Mononuclear cell (primary cell): Measurements from ENCODE around the gene ATP2B3. TPM values are rescaled to one million over a fixed set of nuclear protein-coding genes. Genes with fewer than 3 reads are reported as not detected.

Experiments used
- H3K27me3 ChIP-seq: 2 replicates; pipeline ENCODE4 v1.6.0; 2011; ENCODE audit warnings: low read length, control low read depth; ENCODE audit not compliant: insufficient read depth
- H3K4me1 ChIP-seq: 2 replicates; pipeline ENCODE4 v1.5.1; 2011; ENCODE audit warnings: mild to moderate bottlenecking, low read length, control low read depth; ENCODE audit not compliant: insufficient read depth
- H3K4me3 ChIP-seq: 2 replicates; pipeline ENCODE4 v1.5.1; 2011; ENCODE audit warnings: mild to moderate bottlenecking, low read length, moderate library complexity
- H3K9me3 ChIP-seq: 2 replicates; pipeline ENCODE4 v1.5.1; 2011; ENCODE audit warnings: low read depth, mild to moderate bottlenecking, control low read depth, low read length
- total RNA-seq: library from RNA; depleted of rRNA; stranded (reverse); fragments of >200 nt; gene quantifications from one replicate; pipeline ENCODE4 v1.2.3, GENCODE V29; 2012

Gene ATP2B3
- total RNA-seq, 1 donor: not detected

DNA sequence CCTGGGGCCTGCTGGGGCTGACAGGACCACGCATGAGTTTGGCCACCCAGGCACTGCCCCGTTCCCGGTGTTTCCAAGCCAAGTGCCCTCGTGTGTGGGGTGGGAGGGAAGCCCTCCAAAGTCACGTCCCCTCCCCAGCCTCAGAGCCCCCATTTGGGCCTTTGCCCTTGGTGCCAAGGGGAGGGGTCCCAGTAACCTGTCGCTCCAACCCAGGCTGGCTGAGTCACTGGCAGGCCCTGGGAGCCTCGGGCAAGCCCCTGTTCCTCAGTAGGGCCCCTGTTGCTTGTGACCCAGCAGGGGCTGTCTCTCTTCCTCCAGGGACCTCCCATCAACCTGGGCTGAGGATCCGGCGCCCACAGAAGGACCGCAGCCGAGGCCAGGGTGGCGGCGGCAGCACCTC, 36.4 kb upstream of the ATP2B3 start:
- no peaks in the 10 kb centered on the region for H3K9me3 ChIP-seq
- no peaks in the 10 kb centered on the region for H3K27me3 ChIP-seq
- H3K4me1 ChIP-seq: no peaks in the 10 kb centered on the region
- no peak overlapping the region for H3K4me3 ChIP-seq

GRCh38 chrX:153482376-153483015, 34.9 kb upstream of the ATP2B3 start:
- Histone ChIP-seq H3K9me3 (no peaks in the 10 kb centered on the region), H3K27me3 (no peaks in the 10 kb centered on the region), H3K4me3 (no peak overlapping the region), H3K4me1 (no peaks in the 10 kb centered on the region)

GRCh38 chrX:153485396-153486080, 31.9 kb upstream of the ATP2B3 start:
- Histone ChIP-seq H3K27me3 (no peaks in the 10 kb centered on the region), H3K4me3 (no peak overlapping the region), H3K9me3 (no peaks in the 10 kb centered on the region), H3K4me1 (no peaks in the 10 kb centered on the region)

DNA sequence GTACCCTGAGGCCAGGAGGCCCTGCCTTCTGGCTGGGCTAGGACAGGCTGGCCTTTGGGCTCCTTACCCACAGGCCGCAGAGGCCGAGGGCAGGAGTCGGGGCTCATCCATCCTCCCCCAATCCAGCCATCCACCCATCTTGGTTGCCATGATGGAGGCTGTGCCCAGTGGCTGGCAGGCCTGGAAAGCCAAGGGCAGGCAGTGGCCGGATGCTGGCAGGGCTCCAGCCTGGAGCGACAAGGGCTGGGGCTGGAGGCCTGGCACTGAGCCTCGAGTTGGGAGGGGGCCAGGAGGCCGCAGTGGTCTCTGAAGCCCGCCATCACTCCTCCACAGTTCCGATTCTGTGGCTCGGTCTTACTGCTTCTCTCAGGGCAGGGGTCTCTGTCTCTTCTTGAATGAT, 31.3 kb upstream of the ATP2B3 start:
- no peaks in the 10 kb centered on the region for H3K4me1 ChIP-seq
- H3K9me3 ChIP-seq: no peaks in the 10 kb centered on the region
- no peak overlapping the region for H3K4me3 ChIP-seq
- no peaks in the 10 kb centered on the region for H3K27me3 ChIP-seq

- no peaks in the 10 kb centered on the region for H3K4me1 ChIP-seq
- H3K9me3 ChIP-seq: no peaks in the 10 kb centered on the region
- H3K4me3 ChIP-seq: no peak overlapping the region
- H3K27me3 ChIP-seq: no peaks in the 10 kb centered on the region
These were observed 29.8 kb upstream of the ATP2B3 start for GRCh38 chrX:153487590-153488071.

DNA sequence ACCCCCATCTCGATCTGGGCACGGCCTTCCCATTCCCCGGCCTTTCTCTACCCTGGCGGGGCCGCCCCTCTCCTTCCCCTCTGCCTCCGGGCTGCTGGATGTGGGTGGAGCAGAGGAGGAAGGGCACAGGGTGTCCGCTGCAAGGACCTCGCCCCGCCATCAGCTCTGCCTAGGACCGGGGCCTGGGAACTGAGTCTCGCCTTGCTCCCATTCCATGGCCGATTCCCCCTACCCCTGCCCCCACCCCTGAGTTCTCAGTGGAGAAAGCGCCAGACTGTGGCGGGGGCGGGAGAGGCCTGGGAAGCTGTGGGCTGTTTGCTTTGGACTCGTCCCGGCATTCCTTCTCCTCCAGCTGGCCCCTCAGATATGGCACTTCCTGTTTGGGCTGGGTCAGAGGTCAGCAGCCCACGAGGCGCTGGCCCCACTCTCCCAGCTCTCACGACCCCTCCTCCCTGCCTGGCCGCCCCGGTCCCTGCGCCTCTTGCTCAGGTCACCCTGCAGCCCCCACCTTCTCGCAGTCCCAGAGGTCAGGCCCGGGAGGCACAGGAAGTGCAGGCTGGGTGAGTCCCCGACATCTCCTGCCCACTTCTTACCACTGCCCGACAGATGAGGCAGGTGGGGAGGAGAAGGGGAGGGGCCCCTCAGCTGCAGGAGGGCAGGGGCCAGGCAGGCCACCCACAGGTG, 29.1 kb upstream of the ATP2B3 start:
- H3K9me3 ChIP-seq: no peaks in the 10 kb centered on the region
- no peak overlapping the region for H3K4me3 ChIP-seq
- H3K27me3 ChIP-seq: no peaks in the 10 kb centered on the region
- no peaks in the 10 kb centered on the region for H3K4me1 ChIP-seq

- Histone ChIP-seq H3K4me1 (no peaks in the 10 kb centered on the region), H3K27me3 (no peaks in the 10 kb centered on the region), H3K9me3 (no peaks in the 10 kb centered on the region), H3K4me3 (no peak overlapping the region)
These were observed 27.1 kb upstream of the ATP2B3 start for GRCh38 chrX:153490217-153490930.

GRCh38 chrX:153491351-153491914, 26.0 kb upstream of the ATP2B3 start:
- H3K4me1 ChIP-seq: no peaks in the 10 kb centered on the region
- H3K27me3 ChIP-seq: no peaks in the 10 kb centered on the region
- no peaks in the 10 kb centered on the region for H3K9me3 ChIP-seq
- no peak overlapping the region for H3K4me3 ChIP-seq

DNA sequence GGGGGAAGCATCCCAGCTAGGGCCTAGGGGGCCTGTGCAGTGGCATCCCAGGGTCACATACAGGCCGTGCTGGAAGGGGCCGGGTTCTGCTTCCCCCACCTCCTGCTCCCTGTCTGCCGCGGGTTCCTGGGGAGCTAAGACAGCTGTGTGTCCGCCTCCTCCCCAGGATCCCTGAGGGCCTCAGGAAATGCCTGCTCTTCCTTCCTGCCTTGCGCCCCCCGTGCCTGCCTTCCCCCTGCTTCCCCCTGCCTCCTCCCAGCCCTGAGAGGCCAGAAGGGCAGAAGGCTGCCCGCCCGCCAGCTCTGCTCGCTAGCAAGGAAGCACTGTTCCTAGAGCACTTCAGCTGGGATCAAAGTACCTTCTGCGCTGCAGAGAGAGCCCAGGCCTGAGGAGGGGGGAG, 25.5 kb upstream of the ATP2B3 start:
- H3K27me3 ChIP-seq: no peaks in the 10 kb centered on the region
- no peaks in the 10 kb centered on the region for H3K9me3 ChIP-seq
- no peaks in the 10 kb centered on the region for H3K4me1 ChIP-seq
- H3K4me3 ChIP-seq: no peak overlapping the region

GRCh38 chrX:153492543-153492942, 24.9 kb upstream of the ATP2B3 start:
- H3K4me3 ChIP-seq: no peak overlapping the region
- H3K9me3 ChIP-seq: no peaks in the 10 kb centered on the region
- H3K27me3 ChIP-seq: no peaks in the 10 kb centered on the region
- no peaks in the 10 kb centered on the region for H3K4me1 ChIP-seq

DNA sequence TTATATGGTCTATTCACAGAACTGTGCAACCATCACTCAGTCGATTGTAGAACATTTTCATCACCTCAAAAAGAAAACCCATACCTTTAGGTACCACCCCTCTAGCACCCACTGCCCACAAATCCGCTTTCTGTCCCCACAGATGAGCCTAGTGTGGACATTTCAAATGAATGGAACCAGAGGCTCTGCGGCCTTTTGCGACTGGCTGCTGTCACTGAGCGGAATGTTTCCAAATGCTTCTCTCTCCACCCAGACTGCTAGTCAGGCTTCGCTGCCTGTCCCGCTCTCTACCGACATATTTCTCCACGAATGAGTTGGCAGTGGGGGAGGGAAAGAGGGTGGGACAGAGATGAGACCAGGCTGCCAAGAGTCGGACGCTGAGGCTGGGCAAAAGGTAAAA, 24.4 kb upstream of the ATP2B3 start:
- H3K4me3 ChIP-seq: no peak overlapping the region
- no peaks in the 10 kb centered on the region for H3K4me1 ChIP-seq
- no peaks in the 10 kb centered on the region for H3K27me3 ChIP-seq
- H3K9me3 ChIP-seq: no peaks in the 10 kb centered on the region

DNA sequence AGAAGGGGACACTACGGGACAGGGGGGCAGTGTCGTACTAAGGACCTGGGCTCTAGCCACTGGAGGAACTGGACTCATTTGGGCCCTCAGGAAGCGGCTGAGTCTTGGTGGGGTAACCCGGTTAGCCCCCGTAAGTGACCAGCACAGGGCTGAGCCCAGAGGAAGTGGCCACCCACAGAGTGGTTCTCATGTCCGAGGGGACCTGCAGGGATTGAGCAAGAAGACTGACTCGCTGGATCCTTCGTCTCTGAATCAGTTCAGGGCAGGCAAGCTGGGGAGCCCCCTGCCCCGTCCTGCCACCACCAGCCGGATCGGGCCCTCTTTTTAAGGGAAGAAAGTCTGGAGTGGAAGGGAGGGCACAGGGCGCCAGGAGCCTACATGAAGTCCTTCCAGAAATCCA, 23.4 kb upstream of the ATP2B3 start:
- Histone ChIP-seq H3K9me3 (no peaks in the 10 kb centered on the region), H3K4me1 (no peaks in the 10 kb centered on the region), H3K27me3 (no peaks in the 10 kb centered on the region), H3K4me3 (no peak overlapping the region)

DNA sequence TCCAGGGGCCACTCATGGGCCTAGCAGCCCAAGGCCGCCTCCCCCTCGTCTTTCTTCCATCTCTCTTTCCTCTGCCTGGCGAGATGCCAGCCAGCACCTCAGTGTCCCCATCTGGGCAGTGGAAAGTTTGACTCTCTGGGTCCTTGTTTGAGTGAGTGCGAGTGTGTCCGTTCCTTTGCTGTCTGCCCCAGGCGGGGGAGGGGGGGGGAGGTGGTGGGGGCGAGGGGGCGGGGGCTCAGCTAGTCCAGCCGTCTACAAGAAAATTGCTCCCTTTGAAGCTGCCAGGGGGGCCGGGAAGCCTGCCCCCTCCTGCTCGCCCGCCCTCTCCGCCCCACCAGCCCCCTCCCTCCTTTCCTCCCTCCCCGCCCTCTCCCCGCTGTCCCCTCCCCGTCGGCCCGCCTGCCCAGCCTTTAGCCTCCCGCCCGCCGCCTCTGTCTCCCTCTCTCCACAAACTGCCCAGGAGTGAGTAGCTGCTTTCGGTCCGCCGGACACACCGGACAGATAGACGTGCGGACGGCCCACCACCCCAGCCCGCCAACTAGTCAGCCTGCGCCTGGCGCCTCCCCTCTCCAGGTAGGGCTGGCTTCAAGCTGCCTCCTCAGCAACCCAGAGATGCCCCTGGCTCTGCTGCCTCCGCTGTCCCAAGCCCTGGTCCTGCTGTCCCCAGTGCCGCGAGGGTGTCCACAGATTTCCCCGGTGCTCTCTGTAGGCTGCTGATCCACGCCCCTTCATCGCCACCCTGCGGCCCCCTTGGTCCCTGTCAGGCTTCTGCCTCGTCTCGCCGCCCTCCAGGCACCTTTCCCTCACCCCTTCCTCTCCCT, 22.7 kb upstream of the ATP2B3 start, which contains the start of gene BGN:
BGN (plus strand) TSS at position 440 of the 821 bp plus-strand sequence. CDS start 9,652 bp downstream, outside the sequence.
- Histone ChIP-seq H3K9me3 (no peaks in the 10 kb centered on the region), H3K27me3 (no peaks in the 10 kb centered on the region), H3K4me1 (no peaks in the 10 kb centered on the region), H3K4me3 (no peak within 1 kb of the TSS)

- H3K4me3 ChIP-seq: no peak overlapping the region
- H3K27me3 ChIP-seq: no peaks in the 10 kb centered on the region
- no peaks in the 10 kb centered on the region for H3K4me1 ChIP-seq
- no peaks in the 10 kb centered on the region for H3K9me3 ChIP-seq
These were observed 22.1 kb upstream of the ATP2B3 start for GRCh38 chrX:153495362-153495751.
